ENCODE measurements around the gene TP73. TPM values are rescaled to one million over a fixed set of nuclear protein-coding genes. Genes with fewer than 3 reads are reported as not detected.

The TP73 gene
- polyA plus RNA-seq, 1 experiment, result not detected

GRCh38 chr1:3642919-3643675, 9.2 kb upstream of the TP73 start:
- no peaks in the 10 kb centered on the region for H3K27me3 ChIP-seq (ENCODE audit: control insufficient read depth, insufficient read depth, low read length)
- H3K9me3 ChIP-seq (ENCODE audit: control insufficient read depth, insufficient read depth, low read length), result no peaks in the 10 kb centered on the region; the same call in 1 of the 2 replicates
- ChIA-PET CTCF (no interaction called here), POLR2A (no interaction called here)
- no peak for DNase-seq (ENCODE audit: low read depth, low spot score)
- TF ChIP-seq CTCF (IDR thresholded peaks at IDR 0.05; ENCODE audit: low read depth, low read length), result no peak
- H3K27ac ChIP-seq (ENCODE audit: low read depth, low read length), result no peak overlapping the region
- H3K4me3 ChIP-seq (ENCODE audit: low read depth, low read length), result no peak overlapping the region

GRCh38 chr1:3644273-3644672, 8.0 kb upstream of the TP73 start:
- no peak for DNase-seq (ENCODE audit: low read depth, low spot score)
- no peaks in the 10 kb centered on the region for H3K27me3 ChIP-seq (ENCODE audit: control insufficient read depth, insufficient read depth, low read length)
- ChIA-PET POLR2A (no interaction called here), CTCF (no interaction called here)
- H3K9me3 ChIP-seq (ENCODE audit: control insufficient read depth, insufficient read depth, low read length), result no peaks in the 10 kb centered on the region; the same call in 1 of the 2 replicates
- no peak overlapping the region for H3K27ac ChIP-seq (ENCODE audit: low read depth, low read length)
- TF ChIP-seq CTCF (IDR thresholded peaks at IDR 0.05; ENCODE audit: low read depth, low read length), result no peak
- no peak overlapping the region for H3K4me3 ChIP-seq (ENCODE audit: low read depth, low read length)

GRCh38 chr1:3645247-3645646, 7.1 kb upstream of the TP73 start:
- no peak overlapping the region for H3K27ac ChIP-seq (ENCODE audit: low read depth, low read length)
- ChIA-PET CTCF (no interaction called here), POLR2A (no interaction called here)
- no peaks in the 10 kb centered on the region for H3K27me3 ChIP-seq (ENCODE audit: control insufficient read depth, insufficient read depth, low read length)
- no peaks in the 10 kb centered on the region; the same call in 1 of the 2 replicates for H3K9me3 ChIP-seq (ENCODE audit: control insufficient read depth, insufficient read depth, low read length)
- H3K4me3 ChIP-seq (ENCODE audit: low read depth, low read length), result no peak overlapping the region
- no peak for TF ChIP-seq CTCF (IDR thresholded peaks at IDR 0.05; ENCODE audit: low read depth, low read length)
- DNase-seq (ENCODE audit: low read depth, low spot score), result no peak

GRCh38 chr1:3645666-3646355, 6.5 kb upstream of the TP73 start:
- CTCF ChIA-PET, result no interaction called here
- TF ChIP-seq CTCF (IDR thresholded peaks at IDR 0.05; ENCODE audit: low read depth, low read length), result no peak

GRCh38 chr1:3646596-3646995, 5.7 kb upstream of the TP73 start:
- no peak for DNase-seq (ENCODE audit: low read depth, low spot score)
- Histone ChIP-seq H3K9me3 (ENCODE audit: control insufficient read depth, insufficient read depth, low read length) (peaks cover 4% of the 10 kb centered on the region; the same call in 1 of the 2 replicates), H3K4me3 (ENCODE audit: low read depth, low read length) (no peak overlapping the region), H3K27ac (ENCODE audit: low read depth, low read length) (no peak overlapping the region), H3K27me3 (ENCODE audit: control insufficient read depth, insufficient read depth, low read length) (peaks cover 12% of the 10 kb centered on the region)
- TF ChIP-seq CTCF (IDR thresholded peaks at IDR 0.05; ENCODE audit: low read depth, low read length), result no peak
- POLR2A ChIA-PET, result no interaction called here
- CTCF ChIA-PET, result no interaction called here

More at GRCh38 chr1:3645666-3646355, 6.5 kb upstream of the TP73 start:
- Histone ChIP-seq H3K9me3 (ENCODE audit: control insufficient read depth, insufficient read depth, low read length) (peaks cover 4% of the 10 kb centered on the region; the same call in 1 of the 2 replicates), H3K4me3 (ENCODE audit: low read depth, low read length) (no peak overlapping the region), H3K27me3 (ENCODE audit: control insufficient read depth, insufficient read depth, low read length) (peaks cover 4% of the 10 kb centered on the region), H3K27ac (ENCODE audit: low read depth, low read length) (no peak overlapping the region)
- no peak for DNase-seq (ENCODE audit: low read depth, low spot score)
- POLR2A ChIA-PET, result no interaction called here
